ENCODE data around the gene CFHR1. TPM values are rescaled to one million over a fixed set of nuclear protein-coding genes. Genes with fewer than 3 reads are reported as not detected.
"Not testable (repeated sequence)": the region's sequence is repeated elsewhere in the genome, so short reads cannot be mapped to it uniquely, and the experiment has no call there.

The CFHR1 gene
- total RNA-seq, 2 experiments from 2014 or later: not detected

DNA sequence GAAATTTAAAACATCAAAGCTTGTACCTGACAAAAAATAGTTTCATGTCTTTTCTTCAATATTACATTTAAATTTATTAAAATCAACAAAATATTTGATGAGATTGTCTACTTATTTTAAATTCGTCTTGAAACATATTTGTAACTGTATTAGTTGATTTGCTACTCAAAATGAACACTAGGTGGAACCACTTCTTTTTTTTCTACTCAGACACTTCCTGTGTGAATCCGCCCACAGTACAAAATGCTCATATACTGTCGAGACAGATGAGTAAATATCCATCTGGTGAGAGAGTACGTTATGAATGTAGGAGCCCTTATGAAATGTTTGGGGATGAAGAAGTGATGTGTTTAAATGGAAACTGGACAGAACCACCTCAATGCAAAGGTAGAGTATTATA, 8.3 kb downstream of the CFHR1 start:
- H3K4me1 Mint-ChIP-seq (ENCODE audit: low read depth); H3K27me3 Mint-ChIP-seq (ENCODE audit: low read depth); DNase-seq; H3K27ac Mint-ChIP-seq; H3K4me3 Mint-ChIP-seq; H3K36me3 Mint-ChIP-seq (ENCODE audit: low read depth); CTCF ChIA-PET; H3K9me3 Mint-ChIP-seq: not testable (repeated sequence)
- intact Hi-C loops (cut with micrococcal nuclease): loop anchor here (2.0 to 10.0 kb wide), 3 partner anchors 227 to 529 kb away; partner anchors contain the start of gene ASPM

DNA sequence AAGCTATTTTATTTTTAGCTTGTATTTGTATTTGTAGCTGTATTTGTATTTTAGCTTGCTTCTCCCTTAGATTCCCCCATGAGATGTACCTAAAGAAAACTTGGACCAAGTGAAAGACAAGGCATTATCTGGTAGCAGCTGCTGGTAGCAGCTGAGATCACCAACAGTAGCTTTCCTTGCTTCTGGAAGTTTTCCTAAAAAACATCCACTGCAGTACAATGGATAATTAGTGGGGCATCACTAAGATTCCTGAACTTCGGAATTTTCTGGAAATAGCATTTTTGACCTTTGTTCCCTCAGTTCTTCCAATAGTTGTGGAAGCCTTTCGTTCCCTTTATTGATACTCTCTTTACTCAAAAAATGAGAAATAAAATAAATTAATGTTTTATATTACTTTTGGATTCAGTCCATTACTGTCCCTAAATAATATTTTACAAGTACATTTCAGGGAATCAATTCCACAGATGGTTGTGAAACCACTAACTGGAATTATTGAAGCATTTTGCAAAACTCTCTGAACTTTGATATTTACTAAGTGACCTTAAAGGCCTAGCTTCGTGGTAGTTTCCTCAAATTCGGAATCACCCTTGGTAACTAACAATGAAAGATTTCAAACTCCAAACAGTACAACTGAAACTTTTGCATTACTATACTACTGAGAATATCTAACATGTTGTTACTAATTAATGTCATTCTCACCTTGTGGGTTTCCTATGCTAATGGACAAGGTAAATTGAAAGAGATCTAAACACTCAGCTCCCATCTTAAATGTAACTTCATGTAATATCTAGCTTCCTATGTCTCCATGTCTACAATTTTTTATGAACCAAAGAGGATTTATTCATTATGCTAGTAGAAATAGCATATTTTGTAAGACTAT, 30.3 kb downstream of the CFHR1 start:
- H3K27me3 Mint-ChIP-seq (ENCODE audit: low read depth); H3K4me1 Mint-ChIP-seq (ENCODE audit: low read depth); intact Hi-C loops (cut with micrococcal nuclease); H3K4me3 Mint-ChIP-seq; DNase-seq; H3K36me3 Mint-ChIP-seq (ENCODE audit: low read depth); H3K9me3 Mint-ChIP-seq; CTCF ChIA-PET; H3K27ac Mint-ChIP-seq: not testable (repeated sequence)

DNA sequence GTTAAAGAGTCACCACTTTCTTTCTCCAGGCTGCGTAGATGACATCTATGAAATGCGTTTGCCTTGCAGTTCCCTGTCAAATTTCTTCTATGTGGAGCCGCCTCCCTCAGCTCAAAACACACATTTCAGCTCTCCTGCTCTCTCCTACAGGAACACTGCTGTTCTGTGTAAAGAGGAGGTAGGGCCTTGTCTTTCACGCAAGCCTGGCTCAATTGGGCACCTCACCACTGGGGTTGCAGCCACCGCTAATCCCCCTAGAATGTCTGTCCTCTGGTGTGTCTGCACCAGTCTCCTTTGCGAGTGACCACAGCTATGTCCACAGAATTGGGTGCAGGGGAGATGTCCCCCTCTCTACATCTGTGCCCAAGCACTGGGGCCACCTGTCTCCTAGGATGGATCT, 36.5 kb downstream of the CFHR1 start:
- no peak for DNase-seq
- Mint-ChIP-seq H3K27ac (no peak overlapping the region), H3K27me3 (ENCODE audit: low read depth) (no peaks in the 10 kb centered on the region), H3K4me3 (no peak overlapping the region), H3K36me3 (ENCODE audit: low read depth) (no peaks in the 10 kb centered on the region), H3K4me1 (ENCODE audit: low read depth) (no peaks in the 10 kb centered on the region), H3K9me3 (no peaks in the 10 kb centered on the region)
- CTCF ChIA-PET: no interaction called here
- intact Hi-C loops (cut with micrococcal nuclease): no loop called here

DNA sequence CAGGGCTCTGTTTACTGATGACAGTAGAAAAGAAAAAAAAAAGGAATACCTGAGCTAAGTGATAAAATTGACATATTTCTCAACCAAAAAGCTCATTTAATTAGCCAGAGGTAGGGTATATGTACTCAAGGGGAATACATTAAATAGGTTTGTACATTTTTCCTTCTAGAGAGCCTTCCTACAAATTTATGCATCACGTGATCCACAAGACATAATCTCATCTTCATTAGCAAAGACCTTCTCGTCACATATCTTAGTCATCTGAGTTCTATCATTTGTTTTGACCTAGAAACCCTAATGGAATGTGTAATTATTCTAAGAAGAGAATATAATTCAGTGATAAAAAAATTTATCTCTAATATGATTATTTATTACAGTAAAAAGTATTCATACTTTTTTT, 37.7 kb downstream of the CFHR1 start:
- Mint-ChIP-seq H3K4me1 (ENCODE audit: low read depth) (no peaks in the 10 kb centered on the region), H3K36me3 (ENCODE audit: low read depth) (no peaks in the 10 kb centered on the region), H3K9me3 (no peaks in the 10 kb centered on the region), H3K27ac (no peak overlapping the region), H3K4me3 (no peak overlapping the region), H3K27me3 (ENCODE audit: low read depth) (no peaks in the 10 kb centered on the region)
- intact Hi-C loops (cut with micrococcal nuclease): no loop called here
- no peak for DNase-seq
- CTCF ChIA-PET: no interaction called here

DNA sequence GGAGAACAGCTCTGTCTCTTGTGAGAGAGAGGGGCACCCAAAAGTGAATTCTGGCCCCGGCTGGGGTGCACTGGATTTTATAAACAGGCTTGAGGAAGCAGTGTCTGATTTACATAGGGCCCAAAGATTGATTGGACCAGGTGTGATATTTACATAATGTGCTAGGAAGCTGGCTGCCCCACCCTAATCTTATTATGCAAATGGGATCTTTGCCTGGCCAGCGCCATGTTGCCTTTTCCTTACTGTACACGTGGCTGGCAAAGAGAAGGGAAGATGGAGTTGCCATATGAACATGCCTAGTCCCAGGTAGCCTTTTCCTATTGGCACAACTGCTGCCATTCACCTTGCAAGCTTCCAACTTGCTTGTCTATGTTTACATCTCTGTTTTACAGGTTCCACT, 39.3 kb downstream of the CFHR1 start:
- Mint-ChIP-seq H3K4me3 (no peak overlapping the region), H3K36me3 (ENCODE audit: low read depth) (no peaks in the 10 kb centered on the region), H3K27ac (no peak overlapping the region), H3K27me3 (ENCODE audit: low read depth) (peaks cover 4% of the 10 kb centered on the region), H3K4me1 (ENCODE audit: low read depth) (no peaks in the 10 kb centered on the region), H3K9me3 (peaks cover 4% of the 10 kb centered on the region)
- CTCF ChIA-PET: no interaction called here
- DNase-seq: no peak
- intact Hi-C loops (cut with micrococcal nuclease): no loop called here

DNA sequence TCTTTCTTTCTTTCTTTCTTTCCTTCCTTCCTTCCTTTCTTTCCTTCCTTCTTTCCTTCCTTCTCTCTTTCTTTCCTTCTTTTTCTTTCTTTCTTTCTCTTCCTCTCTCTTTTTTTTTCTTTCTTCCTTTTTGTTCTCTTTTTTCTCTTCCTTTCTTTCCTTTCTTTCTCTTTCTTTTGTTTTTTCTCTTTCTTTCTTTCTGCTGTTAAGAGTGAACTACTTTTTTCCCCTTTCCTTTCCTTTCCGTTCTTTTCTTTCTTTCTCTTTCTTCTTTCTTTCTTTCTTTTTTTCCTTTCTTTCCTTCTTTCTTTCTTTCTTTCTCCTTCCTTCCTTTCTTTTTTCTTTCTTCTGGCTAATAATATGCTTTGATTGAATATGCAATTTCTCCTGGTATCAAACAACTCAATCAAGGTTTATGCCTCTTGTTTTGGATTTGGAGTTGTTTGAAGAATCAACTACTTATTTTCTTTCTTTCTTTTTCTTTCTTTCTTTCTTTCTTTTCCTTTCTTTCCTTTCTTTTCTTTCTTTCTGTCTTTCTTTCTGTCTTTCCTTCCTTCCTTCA, 40.9 kb downstream of the CFHR1 start:
- Mint-ChIP-seq H3K4me1 (ENCODE audit: low read depth) (no peaks in the 10 kb centered on the region), H3K4me3 (no peak overlapping the region), H3K9me3 (peaks cover 5% of the 10 kb centered on the region), H3K27me3 (ENCODE audit: low read depth) (peaks cover 4% of the 10 kb centered on the region), H3K27ac (no peak overlapping the region), H3K36me3 (ENCODE audit: low read depth) (no peaks in the 10 kb centered on the region)
- no peak for DNase-seq
- intact Hi-C loops (cut with micrococcal nuclease): no loop called here
- CTCF ChIA-PET: interaction anchor here (0.9 kb wide), 1 partner anchor 43 kb away, joined by 5 read pairs; no protein-coding TSS in a partner anchor

DNA sequence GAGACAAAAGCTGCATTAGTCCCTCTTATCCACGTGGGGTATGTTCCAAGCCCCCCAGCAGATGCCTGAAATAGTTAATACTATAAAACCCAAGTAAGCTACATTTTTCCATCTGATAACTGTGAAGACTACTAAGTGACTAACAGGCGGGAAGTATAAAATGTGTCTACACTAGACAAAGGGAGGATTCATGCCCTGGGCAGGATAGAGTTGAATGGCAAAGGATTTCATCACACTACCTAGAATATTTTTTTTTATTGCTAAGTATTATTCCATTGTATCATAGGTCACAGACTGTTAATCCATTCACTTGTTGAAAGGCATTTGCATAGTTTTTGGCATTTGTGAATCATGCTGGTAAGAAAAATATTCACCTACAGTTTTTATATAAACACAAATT, 41.9 kb downstream of the CFHR1 start:
- Mint-ChIP-seq H3K36me3 (ENCODE audit: low read depth) (no peaks in the 10 kb centered on the region), H3K4me3 (no peak overlapping the region), H3K27me3 (ENCODE audit: low read depth) (peaks cover 4% of the 10 kb centered on the region), H3K27ac (no peak overlapping the region), H3K4me1 (ENCODE audit: low read depth) (no peaks in the 10 kb centered on the region), H3K9me3 (peaks cover 5% of the 10 kb centered on the region)
- DNase-seq: no peak
- intact Hi-C loops (cut with micrococcal nuclease): no loop called here
- CTCF ChIA-PET: interaction anchor here (0.9 kb wide), 1 partner anchor 42 kb away, joined by 5 read pairs; no protein-coding TSS in a partner anchor

DNA sequence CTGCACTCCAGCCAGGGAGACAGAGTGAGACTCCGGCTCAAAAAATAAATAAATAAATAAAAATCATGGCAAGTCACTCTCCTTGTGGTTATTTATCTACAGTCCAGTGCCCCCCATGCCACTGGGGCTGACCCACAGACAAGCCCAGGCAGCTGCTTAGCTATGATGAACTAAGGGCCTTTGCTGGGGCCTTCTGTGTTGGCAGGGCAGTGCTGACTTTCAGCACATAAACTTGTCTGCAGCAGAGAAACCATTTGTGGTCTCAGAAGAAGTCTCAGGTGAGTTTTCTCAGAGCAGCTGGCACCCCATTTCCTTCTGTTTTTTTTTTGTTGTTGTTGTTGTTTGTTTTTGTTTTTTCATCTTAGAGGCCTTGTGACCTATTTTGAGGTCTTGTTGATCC, 47.4 kb downstream of the CFHR1 start:
- Mint-ChIP-seq H3K27ac (no peak overlapping the region), H3K9me3 (peaks cover 5% of the 10 kb centered on the region), H3K4me3 (no peak overlapping the region), H3K36me3 (ENCODE audit: low read depth) (no peaks in the 10 kb centered on the region), H3K27me3 (ENCODE audit: low read depth) (peaks cover 8% of the 10 kb centered on the region), H3K4me1 (ENCODE audit: low read depth) (no peaks in the 10 kb centered on the region)
- no peak for DNase-seq
- intact Hi-C loops (cut with micrococcal nuclease): no loop called here
- CTCF ChIA-PET: no interaction called here

DNA sequence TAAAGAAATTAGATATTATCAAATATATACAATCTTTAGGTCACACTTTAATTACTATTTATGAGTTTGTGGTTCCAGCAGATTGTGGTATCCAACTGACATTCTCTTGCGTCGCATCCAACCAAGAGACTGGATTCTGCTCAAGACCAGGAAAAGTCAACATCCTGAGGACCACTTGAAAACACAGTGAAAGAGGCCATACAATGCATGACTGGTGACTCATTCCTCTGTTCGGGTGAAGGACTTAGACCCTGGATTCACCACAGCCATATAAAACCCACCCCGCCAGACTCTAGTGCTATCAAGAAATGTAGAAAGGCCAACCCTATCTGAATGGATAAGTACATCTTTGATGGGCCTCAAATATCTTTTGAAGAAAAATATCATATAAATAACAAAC, 53.9 kb downstream of the CFHR1 start:
- no peak overlapping the region for H3K27ac Mint-ChIP-seq
- no peaks in the 10 kb centered on the region for H3K4me1 Mint-ChIP-seq (ENCODE audit: low read depth)
- H3K27me3 Mint-ChIP-seq (ENCODE audit: low read depth): peaks cover 10% of the 10 kb centered on the region
- no peak overlapping the region for H3K4me3 Mint-ChIP-seq
- intact Hi-C loops (cut with micrococcal nuclease): no loop called here
- no peaks in the 10 kb centered on the region for H3K36me3 Mint-ChIP-seq (ENCODE audit: low read depth)
- CTCF ChIA-PET: no interaction called here
- DNase-seq: no peak
- H3K9me3 Mint-ChIP-seq: peaks cover 4% of the 10 kb centered on the region

DNA sequence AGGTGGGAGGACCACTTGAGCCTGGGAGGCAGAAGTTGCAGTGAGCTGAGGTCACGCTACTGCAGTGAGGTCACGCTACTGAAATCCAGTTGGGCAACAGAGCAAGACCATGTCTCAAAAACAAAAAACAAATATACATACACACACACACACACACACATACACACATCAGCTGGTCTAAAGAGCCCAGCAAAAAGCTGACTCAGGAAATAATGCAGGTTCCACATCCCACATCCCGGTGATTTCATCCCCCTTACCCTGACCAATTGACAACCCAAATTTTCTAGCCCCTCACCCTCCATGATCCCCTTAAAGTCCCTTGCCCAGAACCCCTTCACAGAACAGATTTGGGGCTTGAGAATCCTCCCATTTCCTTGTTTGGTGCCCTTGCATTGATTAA, 56.4 kb downstream of the CFHR1 start:
- peaks cover 7% of the 10 kb centered on the region for H3K27me3 Mint-ChIP-seq (ENCODE audit: low read depth)
- no peak overlapping the region for H3K4me3 Mint-ChIP-seq
- H3K36me3 Mint-ChIP-seq (ENCODE audit: low read depth): no peaks in the 10 kb centered on the region
- H3K4me1 Mint-ChIP-seq (ENCODE audit: low read depth): no peaks in the 10 kb centered on the region
- intact Hi-C loops (cut with micrococcal nuclease): no loop called here
- CTCF ChIA-PET: no interaction called here
- peaks cover 4% of the 10 kb centered on the region for H3K9me3 Mint-ChIP-seq
- no peak overlapping the region for H3K27ac Mint-ChIP-seq
- no peak for DNase-seq

DNA sequence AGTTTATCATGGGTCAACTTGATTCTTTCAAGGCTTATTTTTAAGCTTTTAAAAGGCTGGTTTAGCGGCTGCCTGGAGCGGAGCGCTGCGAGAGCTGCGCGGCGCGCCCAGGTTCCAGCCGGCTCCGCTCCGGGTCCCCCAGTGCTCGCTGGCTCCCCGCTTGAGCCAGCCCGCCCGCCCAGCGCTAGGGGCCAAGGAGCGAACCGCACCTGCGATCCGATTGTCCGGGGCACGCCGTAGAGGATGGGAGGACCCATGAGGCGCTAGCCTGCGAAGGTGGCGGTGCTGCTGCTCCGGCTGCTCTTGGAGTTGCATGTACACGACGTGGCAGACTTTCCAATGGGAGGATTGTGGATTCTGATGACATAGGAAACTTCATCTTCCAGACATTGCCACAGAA, 58.4 kb downstream of the CFHR1 start:
- DNase-seq: no peak
- H3K27ac Mint-ChIP-seq: no peak overlapping the region
- no peaks in the 10 kb centered on the region for H3K4me1 Mint-ChIP-seq (ENCODE audit: low read depth)
- intact Hi-C loops (cut with micrococcal nuclease): no loop called here
- peaks cover 10% of the 10 kb centered on the region for H3K9me3 Mint-ChIP-seq
- no peaks in the 10 kb centered on the region for H3K36me3 Mint-ChIP-seq (ENCODE audit: low read depth)
- peaks cover 7% of the 10 kb centered on the region for H3K27me3 Mint-ChIP-seq (ENCODE audit: low read depth)
- H3K4me3 Mint-ChIP-seq: no peak overlapping the region
- CTCF ChIA-PET: no interaction called here

All from activated naive CD4-positive, alpha-beta T cell treated with anti-CD3 and anti-CD28 coated beads for 36 hours (primary cell).